Trophoblast cell (in vitro differentiated cells and primary cell): Measurements from ENCODE around the gene ERI3.

Source experiments
- DNase-seq, 2 donors: peaks; one replicate each; pipeline ENCODE4 v3.0.0-alpha.2; 2016
- H2AFZ ChIP-seq: 2 replicates; pipeline ENCODE4 v1.6.1; 2013; ENCODE audit warnings: low read length, moderate library complexity, mild to moderate bottlenecking; ENCODE audit not compliant: insufficient read depth, poor library complexity
- H2AK5ac ChIP-seq: 2 replicates; pipeline ENCODE4 v1.6.1; 2013; ENCODE audit warnings: mild to moderate bottlenecking, low read length
- H2BK120ac ChIP-seq: 2 replicates; pipeline ENCODE4 v1.6.1; 2013; ENCODE audit warnings: low read length, mild to moderate bottlenecking, moderate library complexity; ENCODE audit not compliant: insufficient read depth, poor library complexity
- H2BK12ac ChIP-seq: 2 replicates; pipeline ENCODE4 v1.6.1; 2013; ENCODE audit warnings: mild to moderate bottlenecking, low read length, moderate library complexity
- H2BK5ac ChIP-seq: 2 replicates; pipeline ENCODE4 v1.6.1; 2013; ENCODE audit warnings: low read length, low read depth, moderate library complexity, mild to moderate bottlenecking; ENCODE audit not compliant: poor library complexity
- H3K14ac ChIP-seq: 2 replicates; pipeline ENCODE4 v1.6.1; 2013; ENCODE audit warnings: mild to moderate bottlenecking, low read length
- H3K18ac ChIP-seq: 2 replicates; pipeline ENCODE4 v1.6.1; 2013; ENCODE audit warnings: mild to moderate bottlenecking, low read length
- H3K23ac ChIP-seq: 2 replicates; pipeline ENCODE4 v1.6.1; 2013; ENCODE audit warnings: low read length
- H3K27ac ChIP-seq: 2 replicates; pipeline ENCODE4 v1.5.1; 2013; ENCODE audit warnings: low read depth, mild to moderate bottlenecking, inconsistent platforms, low read length, moderate library complexity
- H3K27me3 ChIP-seq: 2 replicates; pipeline ENCODE4 v1.6.1; 2013; ENCODE audit warnings: inconsistent platforms, mild to moderate bottlenecking, low read length, moderate library complexity; ENCODE audit not compliant: insufficient read depth
- H3K36me3 ChIP-seq, 2 experiments: 1 replicate in 1 of 2; 2 replicates in 1 of 2; pipeline ENCODE4 v1.6.1; 2013; ENCODE audit warnings: low read length in 2 of 2, mild to moderate bottlenecking in 2 of 2, moderate library complexity in 1 of 2; ENCODE audit not compliant: insufficient read depth in 2 of 2, control insufficient read depth in 1 of 2
- H3K4ac ChIP-seq: 2 replicates; pipeline ENCODE4 v1.6.1; 2013; ENCODE audit warnings: low read depth, mild to moderate bottlenecking, low read length, moderate library complexity
- H3K4me1 ChIP-seq, 2 experiments: 1 replicate in 1 of 2; 2 replicates in 1 of 2; pipeline ENCODE4 v1.6.1; 2013; ENCODE audit warnings: low read length in 2 of 2, mild to moderate bottlenecking in 2 of 2, moderate library complexity in 1 of 2; ENCODE audit not compliant: insufficient read depth in 2 of 2, control insufficient read depth in 1 of 2
- H3K4me2 ChIP-seq: 2 replicates; pipeline ENCODE4 v1.6.1; 2013; ENCODE audit warnings: inconsistent platforms, mild to moderate bottlenecking, low read length, moderate library complexity
- H3K4me3 ChIP-seq: 2 replicates; pipeline ENCODE4 v1.5.1; 2013; ENCODE audit warnings: mild to moderate bottlenecking, low read depth, low read length, inconsistent platforms
- H3K79me1 ChIP-seq: one replicate; pipeline ENCODE4 v1.6.1; 2013; ENCODE audit warnings: low read length
- H3K79me2 ChIP-seq: 2 replicates; pipeline ENCODE4 v1.6.1; 2013; ENCODE audit warnings: low read length, mild to moderate bottlenecking; ENCODE audit not compliant: control insufficient read depth, insufficient read depth, poor library complexity
- H3K9ac ChIP-seq: 2 replicates; pipeline ENCODE4 v1.6.1; 2013; ENCODE audit warnings: mild to moderate bottlenecking, low read length
- H3K9me3 ChIP-seq: 2 replicates; pipeline ENCODE4 v1.6.1; 2013; ENCODE audit warnings: low read depth, mild to moderate bottlenecking, control low read depth, inconsistent platforms, low read length; ENCODE audit not compliant: insufficient read depth
- H4K12ac ChIP-seq: 2 replicates; pipeline ENCODE4 v1.6.1; 2013; ENCODE audit warnings: low read depth, mild to moderate bottlenecking, low read length, moderate library complexity
- H4K8ac ChIP-seq: 2 replicates; pipeline ENCODE4 v1.6.1; 2013; ENCODE audit warnings: low read depth, mild to moderate bottlenecking, low read length, moderate library complexity
- H4K91ac ChIP-seq: one replicate; pipeline ENCODE4 v1.6.1; 2013; ENCODE audit warnings: low read depth, mild to moderate bottlenecking, low read length, moderate library complexity
- WGBS: extraction: QIAGEN DNeasy Blood & Tissue Kit; methylation state at CpG from one replicate; pipeline ENCODE4 v1.1.7; 2013; ENCODE audit warnings: missing lambda C conversion rate; ENCODE audit not compliant: insufficient read length, insufficient coverage; ENCODE audit errors: extremely low coverage; 5-methylcytosine and 5-hydroxymethylcytosine counted together

Gene ERI3

GRCh38 chr1:44260792-44261170, 94.3 kb downstream of the ERI3 start:
- WGBS: no CpG with 5 or more reads among the region's 4 CpGs
- Histone ChIP-seq H3K79me2 (no peaks in the 10 kb centered on the region), H3K4me1 (peaks cover 3 to 4% of the 10 kb centered on the region in 2 experiments)

GRCh38 chr1:44259090-44259489, 96.0 kb downstream of the ERI3 start:
- no peak overlapping the region for H3K4me2 ChIP-seq
- no peak for DNase-seq
- H4K8ac ChIP-seq: no peak overlapping the region

More at GRCh38 chr1:44260792-44261170, 94.3 kb downstream of the ERI3 start:
- H3K18ac ChIP-seq: no peak overlapping the region
- no peak overlapping the region for H3K27ac ChIP-seq
- no peaks in the 10 kb centered on the region for H3K79me1 ChIP-seq
- H4K91ac ChIP-seq: no peak overlapping the region
- H3K9ac ChIP-seq: no peak overlapping the region
- H2AFZ ChIP-seq: no peak overlapping the region
- no peak overlapping the region for H3K4ac ChIP-seq
- no peak overlapping the region for H4K12ac ChIP-seq
- H3K27me3 ChIP-seq: no peaks in the 10 kb centered on the region
- no peak overlapping the region for H3K23ac ChIP-seq
- H3K4me2 ChIP-seq: no peak overlapping the region
- peaks cover 2% of the 10 kb centered on the region for H3K9me3 ChIP-seq
- no peak overlapping the region for H2BK120ac ChIP-seq
- H3K36me3 ChIP-seq: peaks cover 0 to 4% of the 10 kb centered on the region in 2 experiments
- H2AK5ac ChIP-seq: no peak overlapping the region
- DNase-seq: no peak
- H4K8ac ChIP-seq: no peak overlapping the region
- H2BK5ac ChIP-seq: no peak overlapping the region
- no peak overlapping the region for H3K14ac ChIP-seq
- H2BK12ac ChIP-seq: no peak overlapping the region
- no peak overlapping the region for H3K4me3 ChIP-seq

GRCh38 chr1:44256762-44257554, 98.1 kb downstream of the ERI3 start:
- no peak overlapping the region for H3K23ac ChIP-seq
- no peak for DNase-seq
- no peak overlapping the region for H4K8ac ChIP-seq
- H2BK120ac ChIP-seq: no peak overlapping the region
- no peak overlapping the region for H3K4ac ChIP-seq
- H4K91ac ChIP-seq: no peak overlapping the region
- WGBS: no CpG with 5 or more reads among the region's 10 CpGs
- H3K79me2 ChIP-seq: no peaks in the 10 kb centered on the region
- H3K4me2 ChIP-seq: no peak overlapping the region
- no peak overlapping the region for H3K27ac ChIP-seq
- H3K79me1 ChIP-seq: no peaks in the 10 kb centered on the region
- H3K9me3 ChIP-seq: peaks cover 2% of the 10 kb centered on the region
- no peak overlapping the region for H2BK12ac ChIP-seq
- H3K27me3 ChIP-seq: no peaks in the 10 kb centered on the region
- peaks cover 0 to 2% of the 10 kb centered on the region in 2 experiments for H3K36me3 ChIP-seq
- H3K4me1 ChIP-seq: peaks cover 3 to 4% of the 10 kb centered on the region in 2 experiments
- no peak overlapping the region for H3K14ac ChIP-seq
- no peak overlapping the region for H2AK5ac ChIP-seq
- no peak overlapping the region for H2BK5ac ChIP-seq
- no peak overlapping the region for H4K12ac ChIP-seq
- no peak overlapping the region for H3K9ac ChIP-seq
- H2AFZ ChIP-seq: no peak overlapping the region
- H3K4me3 ChIP-seq: no peak overlapping the region
- H3K18ac ChIP-seq: no peak overlapping the region

More at GRCh38 chr1:44259090-44259489, 96.0 kb downstream of the ERI3 start:
- Histone ChIP-seq H3K27me3 (no peaks in the 10 kb centered on the region), H2BK5ac (no peak overlapping the region), H2BK12ac (no peak overlapping the region), H3K36me3 (peaks cover 0 to 4% of the 10 kb centered on the region in 2 experiments), H3K79me2 (no peaks in the 10 kb centered on the region), H3K4ac (no peak overlapping the region), H4K91ac (no peak overlapping the region), H3K14ac (no peak overlapping the region), H2AK5ac (no peak overlapping the region), H2BK120ac (no peak overlapping the region), H3K4me1 (peaks cover 3 to 4% of the 10 kb centered on the region in 2 experiments), H2AFZ (no peak overlapping the region), H3K79me1 (no peaks in the 10 kb centered on the region), H4K12ac (no peak overlapping the region), H3K27ac (no peak overlapping the region), H3K4me3 (no peak overlapping the region), H3K9ac (no peak overlapping the region), H3K23ac (no peak overlapping the region), H3K9me3 (peaks cover 2% of the 10 kb centered on the region), H3K18ac (no peak overlapping the region)
- no CpG with 5 or more reads among the region's 2 CpGs for WGBS

GRCh38 chr1:44254392-44254910, 100.6 kb downstream of the ERI3 start:
- Histone ChIP-seq H3K4ac (no peak overlapping the region), H3K14ac (no peak overlapping the region), H2BK5ac (no peak overlapping the region), H3K79me2 (no peaks in the 10 kb centered on the region), H2AFZ (no peak overlapping the region), H4K91ac (no peak overlapping the region), H3K4me2 (no peak overlapping the region), H2BK12ac (no peak overlapping the region), H4K8ac (no peak overlapping the region), H4K12ac (no peak overlapping the region), H3K4me1 (no peaks in the 10 kb centered on the region), H3K4me3 (no peak overlapping the region), H3K23ac (no peak overlapping the region), H3K27me3 (no peaks in the 10 kb centered on the region), H3K36me3 (peaks cover 0 to 5% of the 10 kb centered on the region in 2 experiments), H2BK120ac (no peak overlapping the region), H3K18ac (no peak overlapping the region), H3K9me3 (no peaks in the 10 kb centered on the region), H3K79me1 (no peaks in the 10 kb centered on the region), H3K27ac (no peak overlapping the region), H3K9ac (no peak overlapping the region), H2AK5ac (no peak overlapping the region)
- no CpG with 5 or more reads among the region's 4 CpGs for WGBS
- no peak for DNase-seq
